ENCODE results near the gene HCCS.
A peak's percentile ranks its signal among the peaks of the same experiment; 100 is the strongest.

Gene HCCS

GRCh38 chrX:11111037-11111851 lies at the start of gene HCCS:
HCCS (plus strand) TSS chrX:11111332; CDS start chrX:11112061, 729 bp downstream.
- H3K4me3 ChIP-seq (ENCODE audit: low read depth, low read length), result peak within 1 kb of the TSS; percentile 77
- TF ChIP-seq, protein P1, sequence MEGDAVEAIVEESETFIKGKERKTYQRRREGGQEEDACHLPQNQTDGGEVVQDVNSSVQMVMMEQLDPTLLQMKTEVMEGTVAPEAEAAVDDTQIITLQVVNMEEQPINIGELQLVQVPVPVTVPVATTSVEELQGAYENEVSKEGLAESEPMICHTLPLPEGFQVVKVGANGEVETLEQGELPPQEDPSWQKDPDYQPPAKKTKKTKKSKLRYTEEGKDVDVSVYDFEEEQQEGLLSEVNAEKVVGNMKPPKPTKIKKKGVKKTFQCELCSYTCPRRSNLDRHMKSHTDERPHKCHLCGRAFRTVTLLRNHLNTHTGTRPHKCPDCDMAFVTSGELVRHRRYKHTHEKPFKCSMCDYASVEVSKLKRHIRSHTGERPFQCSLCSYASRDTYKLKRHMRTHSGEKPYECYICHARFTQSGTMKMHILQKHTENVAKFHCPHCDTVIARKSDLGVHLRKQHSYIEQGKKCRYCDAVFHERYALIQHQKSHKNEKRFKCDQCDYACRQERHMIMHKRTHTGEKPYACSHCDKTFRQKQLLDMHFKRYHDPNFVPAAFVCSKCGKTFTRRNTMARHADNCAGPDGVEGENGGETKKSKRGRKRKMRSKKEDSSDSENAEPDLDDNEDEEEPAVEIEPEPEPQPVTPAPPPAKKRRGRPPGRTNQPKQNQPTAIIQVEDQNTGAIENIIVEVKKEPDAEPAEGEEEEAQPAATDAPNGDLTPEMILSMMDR (IDR thresholded peaks at IDR 0.05; ENCODE audit: low read depth, low read length), result no peak

GRCh38 chrX:11064276-11064675 lies 46.9 kb upstream of the HCCS start:
- TF ChIP-seq, protein P1 (IDR thresholded peaks at IDR 0.05; ENCODE audit: low read depth, low read length), result no peak
- no peak overlapping the region for H3K4me3 ChIP-seq (ENCODE audit: low read depth, low read length)

GRCh38 chrX:11064851-11065600 lies 46.1 kb upstream of the HCCS start:
- TF ChIP-seq, protein P1 (IDR thresholded peaks at IDR 0.05; ENCODE audit: low read depth, low read length), result no peak

GRCh38 chrX:11066812-11067211 lies 44.3 kb upstream of the HCCS start:
- no peak overlapping the region for H3K4me3 ChIP-seq (ENCODE audit: low read depth, low read length)
- TF ChIP-seq, protein P1 (IDR thresholded peaks at IDR 0.05; ENCODE audit: low read depth, low read length), result no peak

More at GRCh38 chrX:11064851-11065600, 46.1 kb upstream of the HCCS start:
- H3K4me3 ChIP-seq (ENCODE audit: low read depth, low read length), result peak overlapping the region; percentile 5; the same call in 1 of the 2 replicates

DNA sequence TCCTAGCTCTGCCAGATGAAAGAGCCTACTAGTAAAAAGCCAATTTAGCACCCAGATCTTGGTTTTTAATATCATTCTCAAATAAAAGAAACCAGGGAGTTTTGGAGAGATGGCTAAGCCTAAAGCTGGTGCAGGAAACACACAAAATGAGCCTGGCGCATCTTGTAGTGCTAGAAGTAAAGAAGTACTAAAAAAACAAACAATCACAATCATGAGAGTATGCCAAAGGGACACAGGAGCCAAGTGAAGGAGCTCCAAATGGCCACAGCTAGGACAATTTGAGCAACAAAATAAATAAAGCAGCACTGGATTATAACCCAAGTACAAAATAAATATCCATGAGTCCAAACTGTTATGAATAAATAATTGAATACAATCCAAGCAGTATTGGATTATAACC lies 37.8 kb upstream of the HCCS start:
- TF ChIP-seq, protein P1 (IDR thresholded peaks at IDR 0.05; ENCODE audit: low read depth, low read length), result no peak
- no peak overlapping the region for H3K4me3 ChIP-seq (ENCODE audit: low read depth, low read length)

DNA sequence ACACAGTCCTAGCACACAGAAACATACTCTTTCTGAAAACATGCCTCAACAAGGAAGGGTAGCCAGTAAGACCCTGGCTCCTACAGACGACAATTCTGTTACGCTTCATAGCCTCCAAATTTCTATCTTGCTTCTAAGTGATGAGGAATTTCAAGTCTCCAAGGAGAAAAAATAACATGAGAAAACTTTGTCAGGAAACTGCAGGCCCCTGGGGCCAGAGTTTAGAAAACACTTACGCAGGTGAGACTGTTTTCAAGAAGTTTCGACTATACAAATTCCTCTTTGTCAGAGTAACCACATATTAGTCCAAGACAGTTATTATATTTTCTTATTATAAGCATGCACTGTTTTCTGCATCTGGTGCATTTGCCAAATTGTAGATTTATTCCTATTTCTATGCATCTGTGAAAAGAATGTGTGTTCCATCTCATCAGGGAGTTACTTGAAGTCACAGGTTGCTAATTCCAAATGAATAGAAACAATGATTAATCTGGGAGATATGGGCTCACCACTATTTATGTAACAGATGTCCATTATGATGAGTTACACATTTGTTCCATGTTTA lies 30.3 kb upstream of the HCCS start:
- TF ChIP-seq, protein P1 (IDR thresholded peaks at IDR 0.05; ENCODE audit: low read depth, low read length), result no peak
- no peak overlapping the region for H3K4me3 ChIP-seq (ENCODE audit: low read depth, low read length)
